H1 (cell line): ENCODE results near the gene ASB3. TPM values are rescaled to one million over a fixed set of nuclear protein-coding genes. Genes with fewer than 3 reads are reported as not detected.

ENCODE experiments used
- CTCF ChIA-PET: fragments of 300-600 bp; sonication (Branson Sonifier 250); formaldehyde crosslinking; loops from one replicate; lab custom pipeline; 2021; ENCODE audit not compliant: partially characterized antibody; lab: Charles Lee
- POLR2A ChIA-PET: fragments of 300-600 bp; sonication (Branson Sonifier 250); formaldehyde crosslinking; loops from one replicate; lab custom pipeline; 2021; ENCODE audit warnings: inconsistent platforms; ENCODE audit not compliant: partially characterized antibody; lab: Charles Lee
- DNase-seq, 2 experiments: peaks; one replicate each; pipeline versions ENCODE4 v3.0.0 to v3.0.0-alpha.2; 2010 to 2022; ENCODE audit warnings: low spot score in 2 of 2, low read depth in 1 of 2, mixed read lengths in 1 of 2
- FAIRE-seq: peaks from 2 replicates; lab custom pipeline; 2011; peaks lifted over from hg19 to GRCh38; lab: Jason Lieb, UNC
- H2AFZ ChIP-seq: 2 replicates; pipeline ENCODE4 v1.8.1; 2012; ENCODE audit warnings: low read length, inconsistent platforms
- H2AK5ac ChIP-seq: 2 replicates; pipeline ENCODE4 v1.6.1; 2013; ENCODE audit warnings: low read depth, low read length
- H2BK120ac ChIP-seq: replicated peaks from 2 replicates; pipeline ENCODE3; 2013; ENCODE audit warnings: low read depth, low read length, inconsistent platforms
- H2BK12ac ChIP-seq: 2 replicates; pipeline ENCODE4 v1.6.1; 2013; ENCODE audit warnings: low read depth, low read length
- H2BK15ac ChIP-seq: 2 replicates; pipeline ENCODE4 v1.6.1; 2013; ENCODE audit warnings: low read length
- H2BK20ac ChIP-seq: 2 replicates; pipeline ENCODE4 v1.6.1; 2013; ENCODE audit warnings: low read length
- H2BK5ac ChIP-seq: 2 replicates; pipeline ENCODE4 v1.6.1; 2013; ENCODE audit warnings: low read depth, low read length
- H3K14ac ChIP-seq: 2 replicates; pipeline ENCODE4 v1.6.1; 2013; ENCODE audit warnings: inconsistent platforms; ENCODE audit not compliant: insufficient read length
- H3K18ac ChIP-seq: 2 replicates; pipeline ENCODE4 v1.6.1; 2013; ENCODE audit warnings: low read length; ENCODE audit errors: extremely low read depth
- H3K23ac ChIP-seq: 2 replicates; pipeline ENCODE4 v1.6.1; 2013; ENCODE audit warnings: inconsistent platforms; ENCODE audit not compliant: insufficient read length
- H3K23me2 ChIP-seq: 2 replicates; pipeline ENCODE4 v1.6.1; 2013; ENCODE audit warnings: low read depth, low read length
- H3K27ac ChIP-seq: 2 replicates; pipeline ENCODE4 v1.6.1; 2011; ENCODE audit warnings: low read depth, low read length, inconsistent platforms
- H3K27me3 ChIP-seq, 4 experiments: replicated peaks in 1 of 4; 1 replicate in 1 of 4; 2 replicates in 3 of 4; pipeline versions ENCODE4 v1.6.1 to v1.8.1; 2011 to 2013; ENCODE audit warnings: low read length in 3 of 4, mild to moderate bottlenecking in 3 of 4, inconsistent platforms in 2 of 4, mixed read lengths in 2 of 4, moderate library complexity in 1 of 4; ENCODE audit not compliant: control insufficient read depth in 3 of 4, insufficient read depth in 3 of 4; ENCODE audit errors: extremely low read depth in 1 of 4
- H3K36me3 ChIP-seq, 4 experiments: 2 replicates each; pipeline versions ENCODE4 v1.6.1 to v1.8.1; 2011 to 2013; ENCODE audit warnings: mild to moderate bottlenecking in 4 of 4, low read length in 3 of 4, moderate library complexity in 2 of 4, control low read depth in 1 of 4, inconsistent platforms in 1 of 4; ENCODE audit not compliant: insufficient read depth in 4 of 4, control insufficient read depth in 2 of 4
- H3K4ac ChIP-seq: replicated peaks from 2 replicates; pipeline ENCODE3; 2013; ENCODE audit warnings: low read length, low read depth, mixed read lengths, inconsistent platforms; ENCODE audit not compliant: insufficient read length
- H3K4me1 ChIP-seq, 4 experiments: replicated peaks in 1 of 4; 1 replicate in 1 of 4; 2 replicates in 3 of 4; pipeline versions ENCODE4 v1.6.1 to v1.8.1; 2011 to 2013; ENCODE audit warnings: low read length in 3 of 4, inconsistent platforms in 2 of 4, mixed read lengths in 1 of 4; ENCODE audit not compliant: insufficient read depth in 4 of 4, control insufficient read depth in 3 of 4
- H3K4me2 ChIP-seq, 2 experiments: 2 replicates each; pipeline versions ENCODE4 v1.6.1 to v1.8.1; 2011 to 2013; ENCODE audit warnings: low read depth in 2 of 2, low read length in 2 of 2, control low read depth in 1 of 2, inconsistent platforms in 1 of 2, mild to moderate bottlenecking in 1 of 2; ENCODE audit not compliant: insufficient read depth in 1 of 2
- H3K4me3 ChIP-seq, 4 experiments: fragments of 200-600, 300-600 bp in 1 of 4; sonication (generic), shearing (Covaris generic), sonication (Bioruptor Twin) in 1 of 4; 2 replicates each; pipeline versions ENCODE4 v1.5.1 to v1.8.1; 2011 to 2016; ENCODE audit warnings: low read length in 4 of 4, low read depth in 3 of 4, control low read depth in 2 of 4, inconsistent platforms in 2 of 4, mild to moderate bottlenecking in 2 of 4, mixed read lengths in 1 of 4, moderate library complexity in 1 of 4; ENCODE audit not compliant: insufficient read depth in 2 of 4; ENCODE audit errors: extremely low read depth in 1 of 4
- H3K56ac ChIP-seq: replicated peaks from 2 replicates; pipeline ENCODE3; 2013; ENCODE audit warnings: low read depth, mild to moderate bottlenecking, mixed read lengths, low read length, inconsistent platforms; ENCODE audit not compliant: insufficient read length
- H3K79me1 ChIP-seq: 2 replicates; pipeline ENCODE4 v1.6.1; 2013; ENCODE audit warnings: low read depth, low read length, control low read depth
- H3K79me2 ChIP-seq, 2 experiments: 2 replicates each; pipeline versions ENCODE4 v1.6.1 to v1.8.1; 2012 to 2013; ENCODE audit warnings: low read length in 2 of 2, mild to moderate bottlenecking in 2 of 2, inconsistent platforms in 1 of 2; ENCODE audit not compliant: insufficient read depth in 2 of 2, control insufficient read depth in 1 of 2
- H3K9ac ChIP-seq, 4 experiments: replicated peaks in 1 of 4; 1 replicate in 1 of 4; 2 replicates in 3 of 4; pipeline versions ENCODE4 v1.6.1 to v1.8.1; 2011 to 2013; ENCODE audit warnings: low read depth in 3 of 4, low read length in 3 of 4, control low read depth in 2 of 4, mild to moderate bottlenecking in 2 of 4, moderate library complexity in 2 of 4, inconsistent platforms in 1 of 4; ENCODE audit errors: extremely low read depth in 1 of 4
- H3K9me3 ChIP-seq, 2 experiments: 2 replicates each; pipeline versions ENCODE4 v1.6.1 to v1.8.1; 2012 to 2013; ENCODE audit warnings: mild to moderate bottlenecking in 2 of 2, moderate library complexity in 2 of 2, control low read depth in 1 of 2, inconsistent platforms in 1 of 2, low read depth in 1 of 2, low read length in 1 of 2, mixed read lengths in 1 of 2; ENCODE audit not compliant: insufficient read depth in 2 of 2
- H4K20me1 ChIP-seq, 2 experiments: replicated peaks in 1 of 2; 2 replicates each; pipeline versions ENCODE3 to v1.8.1; 2011 to 2013; ENCODE audit warnings: inconsistent platforms in 2 of 2, low read length in 2 of 2, mild to moderate bottlenecking in 1 of 2; ENCODE audit not compliant: insufficient read depth in 2 of 2, control insufficient read depth in 1 of 2
- H4K5ac ChIP-seq: 2 replicates; pipeline ENCODE4 v1.6.1; 2013; ENCODE audit warnings: low read length, low read depth, mixed read lengths, inconsistent platforms; ENCODE audit not compliant: insufficient read length
- H4K8ac ChIP-seq: 2 replicates; pipeline ENCODE4 v1.8.0; 2013; ENCODE audit warnings: mild to moderate bottlenecking, moderate library complexity, low read length, inconsistent platforms; ENCODE audit not compliant: insufficient read depth; ENCODE audit errors: extremely low read depth
- H4K91ac ChIP-seq: replicated peaks from 2 replicates; pipeline ENCODE3; 2013; ENCODE audit warnings: low read length, mixed read lengths, inconsistent platforms; ENCODE audit not compliant: insufficient read length
- BRCA1 ChIP-seq: IDR thresholded peaks from 2 replicates; pipeline ENCODE4 v1.6.1; 2012; ENCODE audit warnings: low read depth, low read length, improper control_type of control experiment
- FOSL1 ChIP-seq: IDR thresholded peaks from 2 replicates; pipeline ENCODE4 v1.6.1; 2011; ENCODE audit warnings: mild to moderate bottlenecking, low read depth, low read length, moderate library complexity; ENCODE audit not compliant: insufficient read depth
- GTF2F1 ChIP-seq: IDR thresholded peaks from 2 replicates; pipeline ENCODE4 v1.6.1; 2012; ENCODE audit warnings: low read depth, low read length, improper control_type of control experiment, borderline replicate concordance
- JUN ChIP-seq: IDR thresholded peaks from 2 replicates; pipeline ENCODE4 v1.6.1; 2011; ENCODE audit warnings: low read depth, mild to moderate bottlenecking, improper control_type of control experiment, low read length
- MAFK ChIP-seq: IDR thresholded peaks from 2 replicates; pipeline ENCODE4 v1.6.1; 2012; ENCODE audit warnings: low read depth, mild to moderate bottlenecking, improper control_type of control experiment, low read length
- MAX ChIP-seq: IDR thresholded peaks from 2 replicates; pipeline ENCODE4 v1.6.1; 2012; ENCODE audit warnings: inconsistent platforms
- POU5F1 ChIP-seq: IDR thresholded peaks from 2 replicates; pipeline ENCODE4 v1.6.1; 2011; ENCODE audit warnings: low read depth, mild to moderate bottlenecking, low read length, moderate library complexity
- RAD21 ChIP-seq, 2 experiments: IDR thresholded peaks in 1 of 2; conservative IDR thresholded peaks in 1 of 2; 2 replicates each; pipeline ENCODE4 v1.6.1; 2011; ENCODE audit warnings: low read depth in 2 of 2, low read length in 2 of 2, improper control_type of control experiment in 1 of 2, inconsistent platforms in 1 of 2, mild to moderate bottlenecking in 1 of 2, moderate library complexity in 1 of 2
- RNF2 ChIP-seq: fragments of 200-900, 300-1000 bp; sonication (generic); IDR thresholded peaks from 2 replicates; pipeline ENCODE4 v1.7.1; 2016; ENCODE audit warnings: borderline replicate concordance, low read depth, mild to moderate bottlenecking, antibody characterized with exemption, low read length; ENCODE audit not compliant: poor library complexity, severe bottlenecking; ENCODE audit errors: missing control alignments
- SIRT6 ChIP-seq: IDR thresholded peaks from one replicate; pipeline ENCODE4 v1.7.1; 2012; ENCODE audit warnings: low read length, inconsistent platforms
- SP1 ChIP-seq: IDR thresholded peaks from 2 replicates; pipeline ENCODE4 v1.6.1; 2011; ENCODE audit warnings: low read depth, low read length
- TAF1 ChIP-seq: IDR thresholded peaks from 2 replicates; pipeline ENCODE4 v1.6.1; 2011; ENCODE audit warnings: mild to moderate bottlenecking, low read depth, low read length
- USF2 ChIP-seq: IDR thresholded peaks from 2 replicates; pipeline ENCODE4 v1.6.1; 2011; ENCODE audit warnings: low read length, improper control_type of control experiment
- WGBS, 2 experiments: shearing (Covaris generic) in 1 of 2; methylation state at CpG; one replicate each; pipeline versions ENCODE4 v1.1.6 to v1.1.7; 2013 to 2015; ENCODE audit warnings: low lambda C conversion rate in 2 of 2, mixed read lengths in 2 of 2, inconsistent platforms in 1 of 2, low coverage in 1 of 2, missing lambda C conversion rate in 1 of 2; ENCODE audit not compliant: insufficient replicate concordance in 2 of 2, insufficient coverage in 1 of 2, insufficient read length in 1 of 2; ENCODE audit errors: extremely low coverage in 1 of 2, missing lambda C conversion rate in 1 of 2; 5-methylcytosine and 5-hydroxymethylcytosine counted together
- polyA plus RNA-seq, 7 experiments: library from polyadenylated mRNA; depleted of rRNA in 3 of 7; stranded (reverse) in 5 of 7; unstranded in 2 of 7; fragments of >200 nt in 5 of 7; fragments of 200-250 nt in 2 of 7; gene quantifications; 1 replicate in 5 of 7; 2 replicates in 1 of 7; 4 replicates in 1 of 7; pipeline versions ENCODE4 v1.2.1 to v1.2.3, GENCODE V29; 2011 to 2013; ENCODE audit warnings: missing spikeins in 2 of 7, mixed read lengths in 2 of 7
- total RNA-seq: library from RNA; stranded (reverse); fragmentation: NEBNext Ultra II Directional; extraction: Animal tissue kit (Norgen Biotek cat#: 25700); gene quantifications from 2 replicates; pipeline ENCODE4 v1.2.1, GENCODE V29; 2021

The ASB3 gene
- total and polyA plus RNA-seq, 2 of the 8 experiments (the other 6 are each of a cell fraction or from before 2014, with no cell fraction given), result 22.6 to 25.4 TPM

DNA sequence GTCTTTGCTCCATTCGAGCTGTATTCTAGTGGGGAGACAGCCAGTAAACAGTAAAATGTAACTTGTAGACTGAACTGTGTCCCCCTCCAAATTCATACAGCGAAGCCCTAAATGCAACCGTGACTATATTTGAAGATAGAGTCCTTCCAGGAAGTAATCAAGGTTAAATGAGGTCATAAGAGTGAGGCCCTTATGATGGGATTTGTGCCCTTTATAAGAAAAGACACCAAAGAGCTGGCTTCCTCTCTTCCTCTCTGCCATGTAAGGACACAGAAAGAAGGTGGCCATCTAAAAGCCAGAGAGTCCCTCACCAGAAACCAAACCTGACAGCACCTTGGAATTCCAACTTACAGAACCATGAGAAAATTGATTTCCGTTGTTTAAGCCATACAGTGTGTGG lies 41.6 kb upstream of the ASB3 start:
- H3K4ac ChIP-seq, result no peak overlapping the region
- CTCF ChIA-PET, result no interaction called here
- peaks cover 0 to 10% (median 8%) of the 10 kb centered on the region in 4 experiments; a peak in 5 of 7 replicates for H3K4me1 ChIP-seq
- no peak overlapping the region for H3K23ac ChIP-seq
- 86% methylated on average over 4 of the region's 4 CpGs; no CpG with 5 or more reads in 1 of the 2 experiments for WGBS, 2 experiments
- no peaks in the 10 kb centered on the region for H3K79me2 ChIP-seq
- H2BK120ac ChIP-seq, result no peak overlapping the region
- no peak overlapping the region for H3K14ac ChIP-seq
- no peak overlapping the region for H2AK5ac ChIP-seq
- no peaks in the 10 kb centered on the region for H3K36me3 ChIP-seq
- no peak overlapping the region for H3K4me3 ChIP-seq
- no peak overlapping the region for H2BK5ac ChIP-seq
- no peak overlapping the region for H3K4me2 ChIP-seq
- no peaks in the 10 kb centered on the region for H3K9me3 ChIP-seq
- DNase-seq, result no peak
- H2BK15ac ChIP-seq, result no peak overlapping the region
- H3K18ac ChIP-seq, result no peak overlapping the region
- H3K23me2 ChIP-seq, result no peaks in the 10 kb centered on the region
- H4K20me1 ChIP-seq, result no peaks in the 10 kb centered on the region
- no peaks in the 10 kb centered on the region for H3K27me3 ChIP-seq
- no peak overlapping the region for H4K5ac ChIP-seq
- H3K56ac ChIP-seq, result no peak overlapping the region
- no peak overlapping the region for H3K9ac ChIP-seq
- FAIRE-seq, result no peak
- no peak overlapping the region for H2AFZ ChIP-seq
- H4K8ac ChIP-seq, result no peak overlapping the region
- no peaks in the 10 kb centered on the region for H3K79me1 ChIP-seq
- H2BK12ac ChIP-seq, result no peak overlapping the region
- POLR2A ChIA-PET, result interaction anchor here (0.8 kb wide), 1 partner anchor 143 kb away, joined by 3 read pairs; the partner anchor contains the start of gene PSME4
- H4K91ac ChIP-seq, result no peak overlapping the region
- no peak overlapping the region for H3K27ac ChIP-seq
- no peak overlapping the region for H2BK20ac ChIP-seq
- TF ChIP-seq GTF2F1 (no peak), TAF1 (no peak), MAX (no peak), RNF2 (no peak), RAD21 (IDR thresholded peaks at IDR 0.05 in 1 of 2, conservative IDR thresholded peaks at IDR 0.05 in 1 of 2; ENCODE audit: low read depth in 2 of 2, low read length in 2 of 2) (no peak), POU5F1 (no peak), USF2 (no peak), SP1 (no peak), MAFK (no peak), SIRT6 (no peak), JUN (no peak), BRCA1 (no peak), FOSL1 (no peak)
